Bone marrow (tissue), 2 donors: ENCODE measurements around the gene TNIK.
"Not testable (repeated sequence)": the region's sequence is repeated elsewhere in the genome, so short reads cannot be mapped to it uniquely, and the experiment has no call there.

ENCODE experiments used
- DNase-seq, 2 donors: peaks; one replicate each; lab custom pipeline; 2025; lab: John Stamatoyannopoulos, UW

The TNIK gene

GRCh38 chr3:171126478-171127209 lies 333.6 kb downstream of the TNIK start:
- DNase-seq = no peak

GRCh38 chr3:171125010-171125409 lies 335.2 kb downstream of the TNIK start:
- DNase-seq = no peak

- DNase-seq = no peak
Measured at GRCh38 chr3:171123915-171124314, 336.3 kb downstream of the TNIK start.

- no peak for DNase-seq
Measured at GRCh38 chr3:171122861-171123260, 337.3 kb downstream of the TNIK start.

- DNase-seq = no peak
Measured at GRCh38 chr3:171122240-171122639, 338.0 kb downstream of the TNIK start.

- DNase-seq = no peak
Measured at GRCh38 chr3:171121801-171122200, 338.4 kb downstream of the TNIK start.

GRCh38 chr3:171119402-171119801 lies 340.8 kb downstream of the TNIK start:
- not testable (repeated sequence) for DNase-seq

- DNase-seq = not testable (repeated sequence)
Measured at GRCh38 chr3:171118993-171119392, 341.2 kb downstream of the TNIK start.

- DNase-seq = no peak
Measured at GRCh38 chr3:171116824-171117395, 343.3 kb downstream of the TNIK start.

GRCh38 chr3:171116365-171116764 lies 343.8 kb downstream of the TNIK start:
- DNase-seq = no peak

- DNase-seq = no peak
Measured at GRCh38 chr3:171115667-171116066, 344.5 kb downstream of the TNIK start.

GRCh38 chr3:171113716-171114115 lies 346.5 kb downstream of the TNIK start:
- no peak for DNase-seq

- no peak for DNase-seq
Measured at GRCh38 chr3:171110715-171111114, 349.5 kb downstream of the TNIK start.

GRCh38 chr3:171108066-171108465 lies 352.1 kb downstream of the TNIK start:
- no peak for DNase-seq

- no peak for DNase-seq
Measured at GRCh38 chr3:171103185-171103584, 357.0 kb downstream of the TNIK start.

GRCh38 chr3:171101982-171102641 lies 358.1 kb downstream of the TNIK start:
- DNase-seq = no peak

- no peak for DNase-seq
Measured at GRCh38 chr3:171099911-171100310, 360.3 kb downstream of the TNIK start.

- no peak for DNase-seq
Measured at GRCh38 chr3:171095063-171095462, 365.1 kb downstream of the TNIK start.

- DNase-seq = no peak
Measured at GRCh38 chr3:171094411-171094810, 365.8 kb downstream of the TNIK start.

GRCh38 chr3:171093462-171093861 lies 366.7 kb downstream of the TNIK start:
- DNase-seq = no peak

GRCh38 chr3:171092467-171092911 lies 367.7 kb downstream of the TNIK start:
- DNase-seq = no peak

GRCh38 chr3:171090321-171090720 lies 369.9 kb downstream of the TNIK start:
- DNase-seq = no peak
